NCI-H1048 (cell line): ENCODE results near the gene AGBL1.
"Not testable (repeated sequence)": the region's sequence is repeated elsewhere in the genome, so short reads cannot be mapped to it uniquely, and the experiment has no call there.

Source experiments
- DNase-seq: peaks from one replicate; lab custom pipeline; 2025; lab: John Stamatoyannopoulos, UW

Gene AGBL1

DNA sequence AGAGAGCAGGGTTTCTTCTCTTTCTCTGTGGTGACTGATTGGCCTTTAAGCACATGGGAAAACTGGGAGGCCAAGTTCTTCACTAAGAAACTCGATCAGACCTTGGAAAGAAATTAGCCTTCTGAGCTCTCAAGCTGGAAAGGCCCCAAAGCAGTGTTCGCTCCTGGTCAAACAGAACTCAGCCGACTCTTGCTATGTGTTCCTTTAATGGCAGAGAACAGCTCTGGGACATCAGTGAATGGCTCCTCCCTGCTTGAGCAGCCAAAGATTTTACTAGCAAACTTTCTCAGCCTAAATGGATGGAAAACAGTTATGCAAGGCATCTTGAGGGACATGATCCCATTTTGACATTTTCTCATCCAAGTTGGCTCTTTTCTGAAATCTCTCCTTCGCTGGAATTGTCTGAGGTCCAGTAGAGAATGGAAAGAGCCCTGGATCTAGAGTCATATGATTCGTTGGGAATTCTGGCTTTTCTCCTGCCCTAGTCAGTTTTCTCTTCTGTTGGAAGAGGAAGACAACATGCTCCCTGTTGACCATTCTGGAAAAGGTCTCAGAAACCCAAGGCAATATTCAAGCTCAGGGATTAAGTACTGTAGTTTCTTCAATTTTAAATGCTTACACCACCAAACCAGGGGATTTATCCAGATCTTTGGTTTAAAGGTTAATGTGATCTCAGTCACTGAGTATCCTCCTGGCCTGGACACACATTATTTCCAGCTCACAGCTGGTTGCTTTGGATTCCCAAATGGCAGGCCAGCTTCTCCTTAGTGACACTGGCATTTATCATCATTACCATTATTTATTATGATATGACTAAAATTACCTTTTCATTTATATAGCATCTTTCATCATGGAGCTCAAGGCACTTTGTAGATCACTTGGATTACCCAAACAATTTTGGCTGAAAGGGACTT, 319.6 kb downstream of the AGBL1 start:
- DNase-seq, result no peak

DNA sequence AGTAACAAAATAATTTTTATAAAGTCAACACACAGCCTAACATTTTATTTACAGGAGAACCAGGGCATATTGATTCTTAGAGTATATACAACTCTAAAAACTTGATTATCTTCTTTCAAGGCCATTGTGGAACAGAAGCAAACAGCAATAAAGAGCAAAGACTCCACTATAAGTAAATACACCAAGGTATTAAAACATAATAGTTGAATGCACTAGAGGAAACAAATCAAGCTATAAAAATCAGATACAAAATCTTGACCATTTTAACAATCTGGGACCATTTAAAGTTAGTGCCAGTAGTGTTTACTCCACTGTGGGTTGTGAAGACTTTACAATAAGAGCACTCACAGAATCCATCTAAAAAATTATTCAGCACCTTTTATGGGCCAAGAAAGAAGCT, 323.6 kb downstream of the AGBL1 start:
- no peak for DNase-seq

DNA sequence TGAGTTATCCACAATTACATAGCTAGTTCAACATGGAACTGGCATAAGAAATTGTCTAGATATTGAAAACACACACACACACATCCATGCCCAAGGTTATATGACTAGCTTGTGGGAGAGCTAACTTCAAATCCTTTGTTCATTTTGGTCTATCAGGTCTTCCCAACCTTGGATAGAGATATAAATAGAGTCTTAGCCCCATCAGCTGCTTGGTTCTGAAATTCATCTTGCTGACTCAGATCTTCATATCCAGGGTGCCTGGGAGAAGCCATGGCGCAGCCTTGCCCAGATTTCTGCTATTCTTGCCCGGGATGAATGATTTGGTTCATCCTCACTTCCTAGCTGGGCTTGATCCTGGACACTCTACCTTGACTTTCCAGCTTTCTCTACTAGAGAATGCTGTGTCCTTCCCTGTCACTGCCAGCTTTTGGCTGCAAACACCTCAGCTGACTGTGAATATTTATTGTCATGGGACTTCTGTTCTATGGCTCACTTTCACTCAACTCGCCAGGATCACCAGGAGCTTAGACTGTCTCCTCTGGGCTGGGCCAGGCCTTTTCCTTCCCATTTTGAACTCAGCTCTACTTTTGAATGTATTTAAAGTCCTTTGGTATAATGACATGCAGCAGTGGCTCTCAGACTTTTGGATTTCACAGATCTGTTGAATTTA, 324.4 kb downstream of the AGBL1 start:
- no peak for DNase-seq

DNA sequence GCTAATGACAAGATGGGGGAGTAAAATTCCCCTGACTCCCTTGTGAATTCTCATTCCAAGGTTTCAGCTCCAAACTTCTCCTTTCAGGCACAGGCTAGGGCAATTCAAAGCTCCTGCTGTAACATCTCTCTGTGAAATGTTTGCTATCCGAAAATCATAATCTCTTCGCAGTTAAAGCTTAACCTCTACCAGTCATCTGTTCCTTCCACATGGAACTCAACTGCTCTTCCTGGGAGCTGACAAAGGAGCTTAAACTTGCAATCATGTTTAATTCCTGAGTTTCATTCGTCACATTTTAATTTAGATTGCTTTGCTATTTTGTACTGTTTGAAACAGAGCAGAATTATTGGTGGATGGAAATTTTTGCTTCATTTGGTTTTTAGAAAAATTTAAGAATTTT, 328.6 kb downstream of the AGBL1 start:
- DNase-seq, result no peak

DNA sequence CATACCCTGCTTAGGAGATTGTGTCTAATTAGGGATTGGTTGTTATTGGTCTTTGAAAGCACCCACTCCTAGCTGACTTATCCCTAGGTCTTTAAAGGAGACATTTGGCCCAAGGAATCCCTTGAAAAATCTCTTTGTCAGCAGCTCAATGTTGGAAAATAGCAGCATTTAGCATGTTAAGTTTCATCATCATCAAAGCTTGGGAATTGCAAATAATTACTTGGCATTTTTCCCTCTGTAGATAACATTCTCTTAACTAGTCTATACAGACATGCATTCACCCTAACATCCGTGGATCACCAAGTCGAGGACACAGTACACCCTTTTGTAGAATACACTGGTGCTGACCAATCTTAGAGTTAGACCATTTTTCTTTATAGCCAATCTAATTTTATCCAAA, 332.2 kb downstream of the AGBL1 start:
- no peak for DNase-seq

DNA sequence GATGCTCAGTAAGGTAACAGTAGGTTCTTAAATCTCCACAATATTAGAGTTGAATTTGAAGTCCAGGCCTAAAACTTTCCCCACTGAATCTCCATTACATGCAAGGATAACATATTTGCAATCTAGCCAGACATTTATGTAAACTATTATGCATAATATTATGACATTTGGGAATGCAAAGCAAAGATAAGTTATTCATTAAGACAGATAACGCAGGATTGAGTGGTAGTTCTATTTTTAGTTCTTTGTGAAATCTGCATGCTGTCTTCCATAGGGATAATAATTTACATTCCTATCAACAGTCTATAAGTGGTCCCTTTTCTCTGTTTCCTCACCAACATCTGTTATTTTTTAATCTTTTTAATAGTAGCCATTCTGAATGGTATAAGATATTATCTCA, 333.5 kb downstream of the AGBL1 start:
- DNase-seq, result no peak

DNA sequence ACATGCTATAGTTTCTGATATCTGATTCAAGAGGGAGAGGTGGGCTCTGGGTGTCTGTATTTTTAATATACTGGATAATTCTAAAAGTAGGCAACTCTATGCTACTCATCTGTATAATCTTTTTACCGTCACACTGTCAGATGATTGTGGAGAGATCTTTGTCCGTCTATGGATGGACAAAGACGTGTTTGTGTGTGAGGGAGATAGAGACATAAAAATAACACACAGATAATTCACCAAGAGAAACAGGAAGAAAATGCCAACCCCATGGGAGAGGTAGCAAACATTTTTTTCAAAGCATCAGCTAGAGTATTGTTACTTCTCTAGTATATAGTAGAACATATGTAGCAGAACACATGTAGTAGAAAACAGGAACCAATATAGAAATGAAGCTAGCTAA, 346.1 kb downstream of the AGBL1 start:
- no peak for DNase-seq

DNA sequence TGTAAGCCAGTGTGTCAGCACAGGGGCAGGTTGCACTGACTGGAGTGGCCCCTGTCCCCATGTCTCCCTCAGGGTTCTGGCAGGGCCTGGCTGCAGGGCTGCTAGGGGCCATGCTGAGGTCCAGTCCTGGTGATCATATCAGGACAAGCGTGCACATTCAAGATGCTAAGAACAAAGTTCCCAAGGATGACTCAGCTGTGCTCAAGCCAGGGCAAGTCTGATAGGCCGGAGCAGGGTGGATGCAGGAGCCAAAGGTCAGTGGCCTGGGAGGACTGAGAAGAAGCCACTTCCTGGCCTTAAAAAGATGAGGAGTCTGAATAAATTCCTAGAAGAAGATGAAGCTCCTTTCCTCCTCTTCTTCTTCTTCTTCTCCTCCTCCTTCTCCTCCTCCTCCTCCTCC, 353.2 kb downstream of the AGBL1 start:
- DNase-seq, result no peak

DNA sequence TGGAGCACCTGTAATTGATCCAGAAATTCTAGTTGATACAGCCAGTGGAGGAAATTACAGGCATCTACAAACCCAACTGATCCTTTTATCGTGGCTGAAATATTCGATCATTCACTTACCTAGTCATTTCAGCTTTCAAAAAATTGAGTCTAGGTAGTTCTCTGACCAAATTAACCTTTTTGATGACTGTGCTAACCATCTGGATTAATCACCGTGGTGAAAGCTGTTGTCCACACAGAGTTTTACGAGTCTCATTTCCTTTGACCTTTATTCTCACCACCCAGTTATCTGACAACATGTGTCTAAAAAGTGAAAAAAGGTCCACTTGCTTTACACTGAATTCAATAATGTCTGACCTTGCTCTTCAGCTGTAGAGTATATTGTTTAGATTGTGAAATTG, 354.3 kb downstream of the AGBL1 start:
- DNase-seq, result no peak

DNA sequence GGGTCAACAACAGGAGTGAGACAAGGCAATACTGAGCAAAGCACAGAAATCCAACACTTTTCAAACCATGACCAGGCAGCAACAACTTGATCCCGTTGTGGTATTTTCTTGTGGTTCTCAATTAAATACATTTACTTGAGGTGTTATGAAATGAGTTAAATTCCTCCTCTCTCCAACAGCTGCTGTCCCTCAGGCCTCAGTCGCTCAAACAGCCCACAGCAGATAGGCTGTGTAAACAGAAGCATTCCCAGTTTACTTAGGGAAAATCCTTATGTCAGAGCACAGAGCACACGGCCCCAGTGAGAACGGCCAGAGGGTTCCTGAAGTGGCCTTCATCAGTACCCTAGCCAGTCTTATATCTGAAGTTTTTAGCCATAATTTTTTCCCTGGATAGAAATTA, 359.9 kb downstream of the AGBL1 start:
- no peak for DNase-seq

DNA sequence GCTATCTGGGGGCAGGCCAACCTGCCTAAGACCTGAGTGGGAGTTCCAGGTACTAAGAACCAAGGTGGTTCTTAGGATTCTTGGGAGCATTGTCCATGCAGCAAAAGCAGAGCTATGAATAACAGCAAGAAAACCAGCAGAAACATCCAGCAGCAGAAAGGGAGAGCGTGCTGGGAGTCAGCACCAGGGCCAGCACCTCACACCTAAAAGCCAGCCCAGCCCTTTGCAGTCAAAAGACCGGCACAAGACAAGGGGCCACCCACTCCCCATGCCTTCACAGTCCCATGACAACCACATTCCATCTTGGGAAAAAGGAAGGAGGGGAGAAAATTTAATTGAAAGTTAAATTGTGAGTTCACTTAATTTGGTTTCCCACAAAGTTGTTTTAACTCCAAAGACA, 364.9 kb downstream of the AGBL1 start:
- no peak for DNase-seq

DNA sequence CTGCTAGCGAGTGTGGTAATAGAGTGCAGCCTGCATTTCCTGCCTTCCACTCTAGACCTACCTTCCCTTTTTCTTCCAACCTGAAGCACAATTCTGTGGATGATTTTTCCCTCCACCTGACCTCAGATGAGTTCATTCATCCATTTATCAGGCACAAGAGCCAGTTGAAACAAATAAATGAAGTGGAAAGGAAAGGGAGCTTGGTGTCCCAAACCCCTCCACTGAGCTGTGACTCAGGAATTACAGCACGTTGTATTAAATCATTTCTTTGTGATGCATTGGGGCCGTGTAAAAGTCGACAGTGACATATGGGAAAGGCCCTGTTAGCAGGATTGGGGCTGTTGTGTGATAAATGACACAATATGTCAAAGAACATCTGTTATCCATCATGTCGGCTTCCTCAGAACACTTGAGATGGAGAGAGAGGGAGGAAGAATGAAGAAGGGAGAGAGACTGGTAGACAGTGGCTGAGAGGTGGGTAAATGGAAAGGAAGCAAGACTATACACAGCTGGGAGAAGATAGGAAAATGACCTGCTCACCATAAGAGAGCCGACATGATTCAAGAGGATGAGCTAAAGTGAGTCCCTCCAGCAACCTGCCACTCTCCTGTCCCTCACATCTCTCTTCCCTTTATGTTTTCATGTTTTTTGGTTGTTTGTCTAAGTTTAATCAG, 366.0 kb downstream of the AGBL1 start:
- no peak for DNase-seq

DNA sequence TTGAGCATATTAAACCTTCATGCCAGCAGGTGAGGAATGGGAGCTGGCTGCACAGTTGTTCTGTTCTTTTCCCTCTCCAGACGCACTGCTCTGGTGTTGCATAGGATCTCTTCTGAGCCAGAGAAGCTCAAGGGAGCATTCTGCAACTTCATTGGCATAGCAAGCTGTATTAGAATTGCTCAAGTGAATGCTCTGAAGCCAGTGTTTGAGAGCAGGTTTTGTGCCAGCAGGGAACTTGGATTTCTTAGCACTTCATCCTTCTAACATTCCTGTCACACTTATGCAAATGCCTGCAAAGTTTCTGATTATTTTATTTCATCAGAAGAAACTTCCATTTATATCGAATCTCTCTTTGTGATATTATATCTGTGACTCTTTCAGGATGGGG, 366.6 kb downstream of the AGBL1 start:
- no peak for DNase-seq

DNA sequence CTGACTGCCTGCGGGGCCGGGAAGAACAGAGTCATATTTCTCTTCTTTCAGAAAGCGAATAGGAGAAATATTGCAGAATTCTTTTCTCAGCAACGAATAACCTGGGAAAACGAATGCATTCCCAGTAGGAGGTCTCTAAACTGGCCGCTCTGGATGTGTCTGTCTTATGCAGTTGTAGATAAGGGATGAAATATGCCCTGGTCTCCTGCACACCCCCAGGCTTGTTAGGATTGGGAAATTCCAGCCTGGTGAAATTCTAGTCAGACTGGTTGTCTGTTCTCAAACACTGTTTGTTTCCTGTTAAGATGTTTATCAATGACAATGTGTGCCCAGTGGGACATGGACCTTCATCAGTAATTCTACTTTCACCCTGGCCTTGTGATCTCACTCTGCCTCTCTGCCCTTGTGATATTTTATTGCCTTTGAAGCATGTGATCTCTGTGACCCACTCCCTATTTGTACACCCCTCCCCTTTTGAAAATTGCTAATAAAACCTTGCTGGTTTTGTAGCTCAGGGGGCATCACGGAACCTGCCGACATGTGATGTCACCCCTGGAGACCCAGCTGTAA, 385.9 kb downstream of the AGBL1 start:
- not testable (repeated sequence) for DNase-seq

DNA sequence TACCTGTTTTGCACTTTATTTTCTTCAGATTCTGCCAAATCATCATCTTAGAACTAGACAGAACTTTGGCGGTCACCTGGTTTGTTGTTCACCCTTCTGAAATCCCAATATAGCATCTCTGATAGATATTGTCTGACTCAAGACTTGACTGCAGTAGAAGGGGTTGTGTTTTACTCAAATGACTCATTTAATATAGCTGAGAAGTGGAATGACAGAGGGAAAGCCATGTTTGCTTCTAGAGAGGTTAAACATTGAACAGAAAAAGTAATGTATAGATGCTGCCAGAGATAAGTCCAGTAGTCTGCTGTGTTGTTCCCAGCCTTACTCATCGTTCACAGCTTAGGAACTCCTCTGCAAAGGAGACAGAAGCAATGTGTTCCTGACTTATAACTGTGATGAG, 402.0 kb downstream of the AGBL1 start:
- DNase-seq, result no peak

DNA sequence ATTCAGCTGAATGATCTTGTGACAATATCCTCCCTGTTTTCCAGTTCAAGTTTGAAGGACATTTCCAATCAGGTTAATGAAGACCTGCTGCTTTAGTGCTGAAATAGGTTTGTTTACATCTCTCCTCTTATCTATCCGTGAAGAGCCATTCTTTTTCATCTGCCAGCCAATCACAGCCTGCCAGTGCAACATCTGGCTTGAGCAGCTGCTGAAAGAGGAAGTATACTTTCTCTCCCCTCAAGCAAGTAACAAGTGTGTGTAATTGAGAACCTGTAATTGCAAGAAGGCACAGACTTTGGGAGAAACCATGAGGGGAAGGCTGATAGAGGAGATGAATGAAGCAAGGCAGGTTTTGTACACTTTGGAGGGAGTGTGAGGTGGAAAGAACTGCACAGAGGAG, 404.3 kb downstream of the AGBL1 start:
- DNase-seq, result no peak

DNA sequence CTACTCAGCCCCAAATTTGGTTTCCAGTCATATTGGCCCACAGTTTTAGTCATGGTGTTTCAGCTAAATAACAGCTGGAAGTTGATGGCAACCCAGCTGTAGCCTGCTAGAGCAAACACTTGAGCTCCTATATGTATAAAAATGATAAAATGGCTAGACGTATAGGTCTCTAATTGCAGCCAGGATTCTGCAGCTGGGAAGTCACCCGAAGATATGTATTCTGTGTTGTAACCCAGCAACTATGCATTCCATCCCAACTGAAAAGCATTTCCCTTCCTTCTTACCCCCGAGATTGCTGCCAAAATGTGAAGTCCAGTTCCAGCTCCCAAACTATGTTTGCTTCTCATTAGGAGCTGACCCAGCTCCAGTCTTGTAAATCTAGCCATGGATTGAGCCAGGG, 408.4 kb downstream of the AGBL1 start:
- no peak for DNase-seq

DNA sequence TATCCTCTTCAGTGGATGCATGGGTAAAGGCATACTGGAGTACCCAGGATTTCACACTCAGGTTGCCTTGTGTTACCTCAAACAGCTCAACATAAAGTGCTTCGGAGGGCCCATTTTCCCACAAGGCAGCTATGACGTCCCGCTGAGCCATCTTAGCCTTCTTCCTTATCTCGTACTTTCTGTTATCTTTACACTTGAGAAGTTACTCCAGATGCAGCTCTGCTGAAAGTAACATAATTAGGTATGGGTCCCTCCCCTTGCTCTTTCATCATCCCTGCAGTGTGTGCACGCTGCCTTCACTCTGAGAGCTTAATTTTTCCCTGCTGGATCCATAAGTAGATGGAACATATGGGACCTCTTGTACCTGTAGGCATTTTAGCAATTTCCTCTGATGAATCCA, 410.3 kb downstream of the AGBL1 start:
- no peak for DNase-seq

DNA sequence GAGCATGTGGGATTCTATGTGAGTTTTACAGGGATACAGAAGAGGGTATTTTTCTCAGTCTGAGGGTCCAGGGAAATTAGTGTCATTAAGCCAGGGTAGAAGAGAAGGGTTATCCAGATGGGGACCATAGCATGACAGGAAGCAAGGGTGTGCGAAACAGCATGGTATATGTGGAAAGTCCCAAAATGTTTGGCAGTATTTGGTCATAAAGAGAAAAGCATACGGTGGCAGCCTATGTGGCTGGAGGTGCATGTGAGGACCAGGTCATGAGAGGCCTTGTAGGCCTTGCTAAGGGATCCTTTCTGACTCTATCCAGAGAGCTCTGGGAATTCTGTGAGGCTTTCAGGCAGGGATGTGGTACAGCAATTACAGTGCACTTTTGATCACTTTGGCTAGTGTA, 411.4 kb downstream of the AGBL1 start:
- DNase-seq, result no peak

DNA sequence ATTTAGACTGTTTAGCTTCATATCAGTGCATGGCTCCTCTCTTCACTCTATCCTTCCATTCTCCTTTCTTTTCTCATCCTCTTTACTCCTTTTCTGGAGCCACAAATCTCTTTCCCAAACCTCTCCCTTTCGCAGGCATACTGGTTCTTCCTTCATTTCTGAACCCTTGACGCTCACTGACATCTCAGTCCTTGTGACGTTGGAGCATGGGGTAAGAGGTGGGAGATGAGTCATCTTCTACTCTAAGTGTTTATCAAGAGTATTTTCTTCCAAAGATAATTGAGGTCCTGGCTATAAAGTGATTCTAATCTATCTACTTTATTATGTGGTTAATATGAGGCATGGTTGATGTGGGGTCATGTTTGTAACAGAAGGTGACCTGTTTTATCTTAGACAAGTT, 414.2 kb downstream of the AGBL1 start:
- no peak for DNase-seq

DNA sequence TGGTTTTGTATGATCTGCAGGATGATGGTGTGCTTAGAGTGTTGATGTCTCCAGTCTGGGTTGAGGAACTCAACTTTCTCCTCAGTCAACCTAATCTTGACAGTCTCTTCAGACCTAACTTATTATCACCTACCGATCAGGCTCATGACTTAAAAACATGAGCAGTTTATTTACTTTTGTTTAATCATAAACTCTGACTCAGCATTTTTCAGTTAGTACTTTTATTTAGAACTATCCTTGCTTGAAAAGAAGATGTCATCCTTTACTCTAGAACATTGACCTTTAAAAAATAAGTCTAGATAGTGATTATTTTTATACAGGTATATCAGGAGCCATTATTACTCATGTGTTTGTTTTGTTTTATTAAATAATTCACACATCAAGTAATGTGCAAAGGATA, 414.8 kb downstream of the AGBL1 start:
- no peak for DNase-seq

DNA sequence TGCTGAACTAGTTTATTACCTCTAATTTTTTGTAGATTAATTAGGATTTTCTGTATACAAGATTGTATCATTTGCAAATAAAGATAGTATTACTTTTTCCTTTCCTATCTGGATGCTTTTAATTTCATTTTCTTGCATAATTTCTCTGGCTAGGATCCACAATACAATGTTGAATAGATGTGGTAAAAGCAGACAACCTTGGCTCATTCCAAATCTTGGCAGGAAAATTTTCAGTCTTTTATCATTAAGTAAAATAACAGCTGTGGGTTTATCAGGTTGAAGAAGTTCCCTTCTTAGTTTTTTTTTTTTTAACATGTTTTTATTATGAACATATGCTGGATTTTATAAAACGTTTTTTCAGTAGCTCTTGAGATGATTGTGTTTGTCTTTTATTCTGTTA, 422.6 kb downstream of the AGBL1 start:
- DNase-seq, result no peak

DNA sequence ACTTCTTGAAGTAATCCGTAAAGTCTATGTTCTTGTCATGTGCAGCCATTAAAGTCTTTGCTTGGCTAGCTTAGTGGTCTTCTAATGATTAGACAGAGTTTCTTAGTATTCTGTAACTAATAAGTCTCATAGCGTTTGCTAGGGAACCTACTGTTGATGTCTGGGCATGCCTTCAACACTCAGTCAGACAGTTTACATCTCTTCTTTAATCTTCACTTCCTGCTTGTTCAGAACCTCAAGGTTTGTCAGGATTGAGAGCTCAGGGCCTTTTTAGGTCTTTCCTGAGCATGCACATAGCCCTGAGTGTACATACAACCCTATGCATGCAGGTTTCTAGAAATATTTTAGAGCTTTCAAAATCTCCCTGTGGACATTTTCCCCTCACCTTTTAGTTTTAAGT, 426.3 kb downstream of the AGBL1 start:
- DNase-seq, result no peak
